PC-3 (cell line): ENCODE results near the gene FSIP1.

Experiments used
- CTCF ChIP-seq: fragments of 300-600 bp; sonication (generic); conservative IDR thresholded peaks from 2 replicates; pipeline ENCODE4 v1.5.1; 2017; ENCODE audit warnings: antibody characterized with exemption, low read depth, mild to moderate bottlenecking, low read length
- EZH2 ChIP-seq: fragments of 300-600 bp; sonication (generic); IDR thresholded peaks from one replicate; pipeline ENCODE4 v1.6.1; 2017; ENCODE audit warnings: antibody characterized with exemption, mild to moderate bottlenecking, low read length; ENCODE audit not compliant: unreplicated experiment

GRCh38 chr15:39628144-39628508 is 154.5 kb downstream of the FSIP1 start:
- TF ChIP-seq CTCF: peak; percentile 43
- TF ChIP-seq EZH2: no peak
